Right atrium auricular region (tissue), 2 donors: Measurements from ENCODE around the gene CYP3A4. TPM values are rescaled to one million over a fixed set of nuclear protein-coding genes. Genes with fewer than 3 reads are reported as not detected.

Experiments used
- DNase-seq: peaks from one replicate; pipeline ENCODE4 v3.0.0-alpha.2; 2019; ENCODE audit warnings: low spot score
- H3K27ac ChIP-seq, 2 donors: fragments of 200-600 bp; sonication (generic); 1 replicate in 1 of 2; 2 replicates in 1 of 2; pipeline ENCODE4 v1.5.1; 2016 to 2019
- H3K27me3 ChIP-seq, 2 donors: fragments of 200-600 bp; sonication (generic); one replicate each; pipeline versions ENCODE4 v1.5.1 to v1.6.0; 2017 to 2019
- H3K36me3 ChIP-seq: fragments of 200-600 bp; sonication (generic); one replicate; pipeline ENCODE4 v1.5.1; 2016
- H3K4me1 ChIP-seq, 2 donors: fragments of 200-600 bp; sonication (generic); one replicate each; pipeline versions ENCODE4 v1.5.1 to v1.6.0; 2017 to 2019
- H3K4me3 ChIP-seq, 2 donors: fragments of 200-600 bp; sonication (generic); 1 replicate in 1 of 2; 2 replicates in 1 of 2; pipeline ENCODE4 v1.5.1; 2017 to 2019; ENCODE audit warnings: mild to moderate bottlenecking in 1 of 2, moderate library complexity in 1 of 2
- H3K9me3 ChIP-seq, 2 donors: fragments of 200-600 bp; sonication (generic); one replicate each; pipeline ENCODE4 v1.5.1; 2019
- total RNA-seq, 2 donors: library from RNA; depleted of rRNA; stranded (reverse); fragments of >200 nt; gene quantifications; one replicate each; pipeline ENCODE4 v1.1.0, GENCODE V29; 2016
- TF ChIP-seq, protein P1 (sequence below), 2 donors: fragments of 200-600 bp; sonication (generic); IDR thresholded peaks; one replicate each; pipeline ENCODE4 v1.5.1; 2019; ENCODE audit warnings: antibody characterized with exemption in 2 of 2

The CYP3A4 gene
- total RNA-seq, 2 donors from 2014 or later, result 0.43 TPM; not detected in 1

DNA sequence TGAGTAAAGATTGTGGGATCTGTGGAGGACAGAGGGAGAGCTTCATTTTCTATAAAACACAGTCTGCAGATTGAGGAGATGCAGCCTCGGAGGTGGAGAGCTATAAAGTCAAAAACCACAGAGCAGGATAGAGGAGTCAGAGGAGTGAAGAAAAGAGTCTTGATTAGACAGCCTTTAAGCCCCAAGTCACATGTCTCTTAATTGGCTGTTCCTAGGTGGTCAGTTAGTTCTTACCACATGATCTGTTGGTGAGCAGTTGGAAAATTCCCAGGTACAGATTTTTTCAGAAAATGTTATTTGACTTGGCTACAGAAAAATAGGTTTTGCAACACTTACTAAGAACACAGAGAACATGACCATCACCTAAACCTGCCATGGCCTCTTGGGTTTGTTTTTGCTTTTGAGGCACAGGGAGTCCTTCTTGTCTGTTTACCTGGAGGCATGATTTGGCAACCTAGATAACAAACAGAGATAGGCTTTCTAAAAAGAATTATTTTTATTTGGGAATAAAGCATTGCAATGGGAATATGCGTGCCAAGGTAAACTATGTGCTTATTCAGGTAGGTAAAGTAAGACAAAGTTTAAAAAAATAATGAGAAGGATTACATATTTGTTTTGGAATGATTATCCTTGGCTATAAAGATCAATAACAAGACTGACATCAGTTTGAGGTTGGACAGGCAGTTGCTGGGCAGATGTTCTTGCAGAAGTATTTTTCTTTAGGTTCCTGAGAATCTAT, 43.2 kb upstream of the CYP3A4 start:
- no peak for DNase-seq
- TF ChIP-seq, protein P1, sequence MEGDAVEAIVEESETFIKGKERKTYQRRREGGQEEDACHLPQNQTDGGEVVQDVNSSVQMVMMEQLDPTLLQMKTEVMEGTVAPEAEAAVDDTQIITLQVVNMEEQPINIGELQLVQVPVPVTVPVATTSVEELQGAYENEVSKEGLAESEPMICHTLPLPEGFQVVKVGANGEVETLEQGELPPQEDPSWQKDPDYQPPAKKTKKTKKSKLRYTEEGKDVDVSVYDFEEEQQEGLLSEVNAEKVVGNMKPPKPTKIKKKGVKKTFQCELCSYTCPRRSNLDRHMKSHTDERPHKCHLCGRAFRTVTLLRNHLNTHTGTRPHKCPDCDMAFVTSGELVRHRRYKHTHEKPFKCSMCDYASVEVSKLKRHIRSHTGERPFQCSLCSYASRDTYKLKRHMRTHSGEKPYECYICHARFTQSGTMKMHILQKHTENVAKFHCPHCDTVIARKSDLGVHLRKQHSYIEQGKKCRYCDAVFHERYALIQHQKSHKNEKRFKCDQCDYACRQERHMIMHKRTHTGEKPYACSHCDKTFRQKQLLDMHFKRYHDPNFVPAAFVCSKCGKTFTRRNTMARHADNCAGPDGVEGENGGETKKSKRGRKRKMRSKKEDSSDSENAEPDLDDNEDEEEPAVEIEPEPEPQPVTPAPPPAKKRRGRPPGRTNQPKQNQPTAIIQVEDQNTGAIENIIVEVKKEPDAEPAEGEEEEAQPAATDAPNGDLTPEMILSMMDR (IDR thresholded peaks at IDR 0.05), result no peak
- H3K36me3 ChIP-seq, result no peaks in the 10 kb centered on the region

DNA sequence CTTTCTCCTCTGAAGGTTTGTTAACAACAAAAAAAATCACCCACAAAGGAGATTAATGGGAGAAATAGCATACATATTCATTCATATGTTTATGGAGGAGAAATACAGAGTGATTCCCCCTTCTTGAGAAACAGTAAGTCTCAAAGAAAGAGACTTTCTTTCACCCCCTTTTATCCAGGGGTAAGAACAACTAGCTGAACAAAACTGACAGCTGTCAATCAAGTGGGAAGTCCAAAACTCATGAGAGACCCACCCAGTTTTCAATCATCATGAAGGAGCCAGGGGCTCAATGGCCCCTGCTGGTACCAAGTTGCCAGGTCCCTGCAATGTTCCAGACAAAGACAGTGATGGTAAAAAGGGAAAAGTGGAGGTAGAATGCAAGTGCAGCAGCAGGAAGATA, 41.9 kb upstream of the CYP3A4 start:
- Histone ChIP-seq H3K36me3 (no peaks in the 10 kb centered on the region), H3K4me1 (no peaks in the 10 kb centered on the region), H3K27me3 (no peaks in the 10 kb centered on the region), H3K4me3 (no peak overlapping the region), H3K9me3 (no peaks in the 10 kb centered on the region), H3K27ac (no peak overlapping the region)
- TF ChIP-seq, protein P1 (IDR thresholded peaks at IDR 0.05), result no peak
- DNase-seq, result no peak

More for the DNA sequence above, 43.2 kb upstream of the CYP3A4 start:
- Histone ChIP-seq H3K27ac (no peak overlapping the region), H3K4me3 (no peak overlapping the region), H3K27me3 (no peaks in the 10 kb centered on the region), H3K9me3 (no peaks in the 10 kb centered on the region), H3K4me1 (no peaks in the 10 kb centered on the region)

DNA sequence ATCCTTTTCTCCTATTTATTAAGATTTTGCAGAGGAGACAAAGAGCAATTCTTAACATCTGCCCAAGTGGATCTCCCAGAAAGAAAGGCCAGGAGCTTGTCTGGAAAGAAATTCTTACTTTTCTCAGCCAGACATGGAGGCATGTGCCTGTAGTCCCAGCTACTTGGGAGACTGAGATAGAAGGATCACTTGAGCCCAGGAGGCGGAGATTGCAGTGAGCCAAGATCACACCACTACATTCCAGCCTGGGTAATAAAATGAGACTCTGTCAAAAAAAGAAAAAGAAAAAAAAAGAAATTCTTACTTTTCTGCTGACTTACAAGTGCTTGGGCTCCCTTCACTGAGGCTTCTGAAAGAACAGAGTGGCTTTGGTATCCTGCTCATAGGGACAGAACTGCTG, 41.5 kb upstream of the CYP3A4 start:
- Histone ChIP-seq H3K4me1 (no peaks in the 10 kb centered on the region), H3K9me3 (no peaks in the 10 kb centered on the region), H3K36me3 (no peaks in the 10 kb centered on the region), H3K4me3 (no peak overlapping the region), H3K27ac (no peak overlapping the region), H3K27me3 (no peaks in the 10 kb centered on the region)
- TF ChIP-seq, protein P1 (IDR thresholded peaks at IDR 0.05), result no peak
- DNase-seq, result no peak

DNA sequence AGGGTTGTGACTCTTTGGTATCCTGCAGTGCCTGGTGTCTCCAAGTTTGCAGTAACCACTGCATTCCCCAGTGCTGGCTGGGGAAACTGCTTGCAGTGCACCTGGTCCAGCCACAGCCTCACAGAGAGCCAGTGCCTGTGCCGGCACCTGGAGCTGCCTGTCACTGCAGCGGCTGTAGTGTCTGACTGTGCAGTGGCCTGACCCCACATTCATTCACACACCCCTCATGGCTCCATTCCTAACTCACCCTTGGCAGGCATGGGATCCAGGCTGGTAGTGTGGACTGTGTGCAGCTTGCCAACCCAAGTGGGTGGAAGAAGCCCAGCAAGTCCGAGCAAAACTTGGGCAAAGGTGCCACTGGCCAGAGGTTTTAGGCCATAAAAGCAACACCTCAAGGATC, 40.1 kb upstream of the CYP3A4 start:
- no peaks in the 10 kb centered on the region for H3K9me3 ChIP-seq
- no peaks in the 10 kb centered on the region for H3K27me3 ChIP-seq
- no peak overlapping the region for H3K4me3 ChIP-seq
- no peaks in the 10 kb centered on the region for H3K4me1 ChIP-seq
- TF ChIP-seq, protein P1 (IDR thresholded peaks at IDR 0.05), result no peak
- H3K36me3 ChIP-seq, result no peaks in the 10 kb centered on the region
- H3K27ac ChIP-seq, result no peak overlapping the region
- no peak for DNase-seq

DNA sequence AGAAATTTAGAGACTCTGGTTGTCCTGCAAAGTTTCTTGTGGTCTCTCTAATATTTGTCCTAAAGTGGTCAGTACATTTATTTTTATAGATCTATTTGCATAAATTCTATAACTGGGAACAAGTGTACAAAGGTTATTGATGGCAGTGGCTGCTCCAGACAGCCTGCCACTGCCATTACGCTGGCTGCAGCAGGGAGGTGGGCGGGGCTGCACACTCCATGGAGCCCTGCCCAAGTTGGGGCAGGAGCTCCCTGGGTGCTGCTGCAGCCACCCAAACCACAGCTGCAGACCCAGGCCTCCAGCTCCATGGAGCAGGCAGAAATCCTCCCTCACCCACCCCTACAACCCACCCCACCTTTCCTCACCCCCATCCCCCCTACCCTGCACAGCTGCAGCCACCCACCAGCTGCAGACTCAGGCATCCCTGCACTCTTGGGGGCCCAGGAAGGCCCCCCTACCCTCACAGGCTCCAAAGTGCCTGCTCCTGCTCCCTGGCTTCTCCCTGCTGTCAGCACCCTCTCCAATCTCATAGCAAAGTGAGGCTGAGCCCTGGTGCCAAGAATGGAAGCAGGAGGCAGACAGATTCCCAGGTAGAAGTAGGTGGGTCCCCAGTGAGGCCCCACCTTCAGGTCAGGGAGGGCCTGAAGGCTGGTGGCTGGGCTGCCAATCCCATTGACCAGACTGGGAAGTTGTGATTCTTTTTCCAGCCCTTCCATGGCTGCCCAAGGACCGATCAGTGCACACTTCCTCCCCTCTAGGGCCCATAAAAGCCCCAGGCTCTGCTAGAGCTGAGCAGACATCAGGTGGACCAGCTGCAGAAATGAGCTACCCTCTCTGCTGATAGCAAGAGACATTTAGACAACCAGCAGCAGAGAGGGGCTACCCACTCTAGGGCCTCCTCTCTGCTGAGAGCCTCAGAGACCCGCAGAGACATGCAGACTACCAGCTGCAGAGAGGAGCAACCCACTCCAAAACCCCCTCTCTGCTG, 39.0 kb upstream of the CYP3A4 start:
- no peak for DNase-seq
- H3K4me3 ChIP-seq, result no peak overlapping the region
- TF ChIP-seq, protein P1 (IDR thresholded peaks at IDR 0.05), result no peak

More for the DNA sequence above, 39.0 kb upstream of the CYP3A4 start:
- no peak overlapping the region for H3K27ac ChIP-seq
- H3K27me3 ChIP-seq, result no peaks in the 10 kb centered on the region
- no peaks in the 10 kb centered on the region for H3K9me3 ChIP-seq
- H3K36me3 ChIP-seq, result no peaks in the 10 kb centered on the region
- H3K4me1 ChIP-seq, result no peaks in the 10 kb centered on the region
